Karpas-422 (cell line): ENCODE data around the gene ASF1B. TPM values are rescaled to one million over a fixed set of nuclear protein-coding genes. Genes with fewer than 3 reads are reported as not detected.

Experiments used
- DNase-seq: peaks from one replicate; pipeline ENCODE4 v3.0.0-alpha.2; 2015
- H2AFZ ChIP-seq: fragments of 200-600 bp; sonication (generic); 2 replicates; pipeline ENCODE4 v1.6.1; 2014; ENCODE audit warnings: antibody characterized with exemption, low read length, mixed read lengths
- H3K27ac ChIP-seq: fragments of 200-600 bp; sonication (generic); 2 replicates; pipeline ENCODE4 v1.5.1; 2014; ENCODE audit warnings: mild to moderate bottlenecking, low read length, moderate library complexity
- H3K27me3 ChIP-seq: fragments of 200-600 bp; sonication (generic); 2 replicates; pipeline ENCODE4 v1.6.1; 2014; ENCODE audit warnings: low read length, mixed read lengths
- H3K36me3 ChIP-seq: fragments of 200-600 bp; sonication (generic); 2 replicates; pipeline ENCODE4 v1.6.1; 2014; ENCODE audit warnings: low read length, mixed read lengths; ENCODE audit not compliant: insufficient read depth
- H3K4me1 ChIP-seq: fragments of 200-600 bp; sonication (generic); 2 replicates; pipeline ENCODE4 v1.6.1; 2014; ENCODE audit warnings: mild to moderate bottlenecking, low read length, mixed read lengths
- H3K4me2 ChIP-seq: fragments of 200-600 bp; sonication (generic); 2 replicates; pipeline ENCODE4 v1.6.1; 2014; ENCODE audit warnings: low read length, low read depth, mild to moderate bottlenecking; ENCODE audit not compliant: poor library complexity, severe bottlenecking
- H3K4me3 ChIP-seq: fragments of 200-600 bp; sonication (generic); 2 replicates; pipeline ENCODE4 v1.5.1; 2014; ENCODE audit warnings: mild to moderate bottlenecking, antibody characterized with exemption, low read length, mixed read lengths
- H3K79me2 ChIP-seq: fragments of 200-600 bp; sonication (generic); 2 replicates; pipeline ENCODE4 v1.6.1; 2014; ENCODE audit warnings: mild to moderate bottlenecking, low read length, mixed read lengths
- H3K9ac ChIP-seq: fragments of 200-600 bp; sonication (generic); 2 replicates; pipeline ENCODE4 v1.6.0; 2014; ENCODE audit warnings: low read length
- H3K9me2 ChIP-seq: fragments of 200-600 bp; sonication (generic), shearing (Covaris generic); replicated peaks from 2 replicates; pipeline ENCODE4 v1.6.0; 2014; ENCODE audit warnings: mild to moderate bottlenecking, low read length, moderate library complexity; ENCODE audit not compliant: insufficient read depth
- H3K9me3 ChIP-seq: fragments of 300-700, 200-600 bp; sonication (generic); 2 replicates; pipeline ENCODE4 v1.6.1; 2014; ENCODE audit warnings: low read length, mixed read lengths
- H4K20me1 ChIP-seq: fragments of 200-600 bp; sonication (generic); 2 replicates; pipeline ENCODE4 v1.6.1; 2014; ENCODE audit warnings: mild to moderate bottlenecking, antibody characterized with exemption, low read length, low read depth; ENCODE audit not compliant: insufficient read depth
- total RNA-seq: library from RNA; depleted of rRNA; stranded (reverse); fragments of >200 nt; shearing (Covaris generic); gene quantifications from 2 replicates; pipeline ENCODE4 v1.2.3, GENCODE V29; 2014; ENCODE audit warnings: low replicate concordance

The ASF1B gene
- total RNA-seq, 1 experiment from 2014 or later: 34.9 TPM

DNA sequence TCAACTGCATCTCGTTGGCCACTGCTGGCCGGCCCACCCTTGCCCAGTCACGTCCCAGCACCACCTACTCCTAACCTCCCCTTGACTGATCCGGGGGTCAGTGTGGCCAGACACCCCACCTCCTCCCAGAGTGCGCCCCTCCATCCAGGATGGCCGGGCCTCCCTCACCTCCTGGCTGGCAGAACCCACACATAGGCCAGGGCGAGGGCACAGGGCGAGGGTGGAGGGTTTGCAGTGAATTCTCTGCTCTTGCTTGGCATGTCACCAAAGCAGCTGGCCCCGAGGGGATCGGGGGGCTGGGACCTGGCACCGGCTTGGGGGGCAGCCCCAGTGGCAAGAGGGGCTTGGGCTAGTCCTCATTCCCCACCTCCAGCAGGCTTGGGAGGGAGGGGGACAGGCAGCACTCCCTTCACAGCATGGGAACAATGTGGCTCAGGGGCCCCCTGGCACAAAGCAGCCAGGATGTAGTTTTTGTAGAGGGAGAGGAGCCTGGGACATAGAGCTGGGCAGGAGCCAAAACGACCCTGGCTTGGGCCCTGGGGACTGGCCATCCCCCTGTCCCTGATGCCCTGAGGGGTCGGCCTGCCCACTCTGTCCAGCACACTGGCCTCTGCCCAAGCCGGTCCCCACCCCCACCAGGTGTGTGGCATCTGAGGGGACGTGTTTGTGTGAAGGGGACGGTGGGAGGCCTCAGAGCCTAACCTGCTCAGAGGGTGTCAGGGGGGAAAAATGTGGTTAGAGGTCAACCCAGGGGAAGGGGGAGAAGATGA lies 28.5 kb upstream of the ASF1B start:
- H3K27ac ChIP-seq: no peak overlapping the region
- no peak overlapping the region for H2AFZ ChIP-seq
- H3K27me3 ChIP-seq: no peaks in the 10 kb centered on the region
- no peaks in the 10 kb centered on the region for H4K20me1 ChIP-seq
- no peak for DNase-seq
- H3K79me2 ChIP-seq: no peaks in the 10 kb centered on the region
- no peaks in the 10 kb centered on the region for H3K4me1 ChIP-seq
- no peaks in the 10 kb centered on the region for H3K9me2 ChIP-seq
- no peak overlapping the region for H3K9ac ChIP-seq
- H3K4me2 ChIP-seq: no peak overlapping the region
- no peaks in the 10 kb centered on the region for H3K9me3 ChIP-seq
- no peak overlapping the region for H3K4me3 ChIP-seq
- no peaks in the 10 kb centered on the region for H3K36me3 ChIP-seq

GRCh38 chr19:14164082-14164481 lies 27.7 kb upstream of the ASF1B start:
- Histone ChIP-seq H3K4me2 (no peak overlapping the region), H3K9me3 (no peaks in the 10 kb centered on the region), H3K4me3 (no peak overlapping the region), H3K79me2 (no peaks in the 10 kb centered on the region), H3K9ac (no peak overlapping the region), H3K9me2 (no peaks in the 10 kb centered on the region), H3K27me3 (no peaks in the 10 kb centered on the region), H2AFZ (no peak overlapping the region), H3K4me1 (no peaks in the 10 kb centered on the region), H3K27ac (no peak overlapping the region), H4K20me1 (no peaks in the 10 kb centered on the region), H3K36me3 (no peaks in the 10 kb centered on the region)
- no peak for DNase-seq

DNA sequence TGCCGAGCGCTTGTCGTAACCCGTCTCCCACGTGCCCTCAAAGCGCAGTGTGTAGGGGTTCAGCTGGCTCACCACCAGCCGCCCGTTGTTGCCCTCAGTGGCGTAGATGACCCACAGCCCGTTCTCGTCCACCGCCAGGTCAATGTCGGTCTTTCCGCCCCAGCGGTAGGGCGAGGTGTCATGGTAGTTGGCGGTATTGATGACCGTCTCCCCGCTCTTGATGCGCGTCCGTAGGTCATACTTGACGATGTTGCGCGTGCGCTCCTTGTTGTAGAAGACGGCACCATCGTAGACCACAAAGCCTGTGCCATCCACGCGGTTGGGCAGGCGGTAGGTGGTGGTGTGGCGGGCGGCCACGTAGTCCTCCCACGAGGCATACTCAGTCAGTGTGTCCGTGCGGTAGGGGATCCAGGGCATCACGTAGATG lies 26.5 kb upstream of the ASF1B start:
- Histone ChIP-seq H3K36me3 (no peaks in the 10 kb centered on the region), H3K4me1 (no peaks in the 10 kb centered on the region), H3K9me2 (no peaks in the 10 kb centered on the region), H3K4me3 (no peak overlapping the region), H4K20me1 (no peaks in the 10 kb centered on the region), H3K9me3 (no peaks in the 10 kb centered on the region), H3K9ac (no peak overlapping the region), H2AFZ (no peak overlapping the region), H3K27ac (no peak overlapping the region), H3K79me2 (no peaks in the 10 kb centered on the region), H3K27me3 (no peaks in the 10 kb centered on the region), H3K4me2 (no peak overlapping the region)
- DNase-seq: no peak

DNA sequence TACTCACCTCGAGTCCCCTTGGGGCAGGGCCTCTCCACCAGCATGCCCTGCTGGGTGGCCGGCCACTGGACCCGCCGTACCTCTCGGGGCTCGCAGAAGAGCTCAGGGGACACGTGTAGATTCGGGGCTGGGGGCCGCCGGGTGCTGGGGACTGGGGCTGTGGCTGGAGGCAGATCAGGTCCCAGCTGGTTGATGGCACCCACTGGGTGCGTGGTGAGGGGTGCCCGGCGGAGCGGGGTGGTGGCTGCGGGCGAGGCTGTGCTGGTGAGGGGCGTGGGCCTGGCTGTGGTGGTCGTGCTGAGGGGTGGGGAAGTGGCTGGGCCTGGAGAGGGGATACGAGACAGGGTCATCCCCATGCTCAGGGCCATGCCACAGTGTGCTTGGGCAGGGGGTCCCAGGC lies 24.9 kb upstream of the ASF1B start:
- no peak overlapping the region for H2AFZ ChIP-seq
- no peak overlapping the region for H3K4me3 ChIP-seq
- no peak for DNase-seq
- no peak overlapping the region for H3K4me2 ChIP-seq
- no peak overlapping the region for H3K9ac ChIP-seq
- no peaks in the 10 kb centered on the region for H4K20me1 ChIP-seq
- H3K36me3 ChIP-seq: no peaks in the 10 kb centered on the region
- H3K9me3 ChIP-seq: no peaks in the 10 kb centered on the region
- no peak overlapping the region for H3K27ac ChIP-seq
- H3K4me1 ChIP-seq: no peaks in the 10 kb centered on the region
- no peaks in the 10 kb centered on the region for H3K79me2 ChIP-seq
- H3K27me3 ChIP-seq: no peaks in the 10 kb centered on the region
- no peaks in the 10 kb centered on the region for H3K9me2 ChIP-seq

DNA sequence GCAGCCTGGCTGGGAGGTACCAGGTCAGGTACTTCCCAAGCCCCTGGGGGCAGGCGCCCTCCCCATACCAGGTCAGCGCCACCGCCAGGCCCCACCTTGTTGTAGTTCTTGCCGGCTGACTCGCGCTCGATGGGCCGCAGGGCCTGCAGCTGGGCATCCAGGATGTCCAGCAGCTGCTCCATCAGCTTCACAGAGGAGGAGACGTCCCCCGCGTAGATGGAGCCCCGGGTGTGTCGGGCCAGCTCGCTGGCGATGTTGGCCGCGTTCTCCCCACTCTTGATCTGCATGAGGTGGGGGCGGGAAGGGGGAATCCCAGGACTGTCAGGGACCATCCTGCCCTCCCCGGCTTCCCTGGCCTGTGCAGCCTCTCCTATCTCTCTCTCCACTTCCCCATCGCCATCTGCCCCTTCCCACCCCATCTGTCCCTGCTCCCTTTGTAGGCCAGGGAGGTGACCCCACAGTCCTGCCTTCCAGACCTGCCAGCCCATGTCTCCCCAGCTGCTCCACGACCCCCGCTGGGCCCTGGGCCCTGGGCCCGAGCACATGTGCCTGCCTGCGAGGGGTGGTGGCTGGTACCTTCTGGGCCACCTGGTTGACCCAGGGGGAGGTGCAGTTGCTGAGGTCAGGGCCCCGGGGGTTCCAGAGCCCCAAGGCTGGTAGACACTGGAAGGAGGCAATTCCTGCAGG lies 23.8 kb upstream of the ASF1B start:
- Histone ChIP-seq H3K27me3 (no peaks in the 10 kb centered on the region), H3K4me3 (no peak overlapping the region), H3K9me3 (no peaks in the 10 kb centered on the region), H3K4me1 (no peaks in the 10 kb centered on the region), H2AFZ (no peak overlapping the region), H3K27ac (no peak overlapping the region), H3K9me2 (no peaks in the 10 kb centered on the region), H3K79me2 (no peaks in the 10 kb centered on the region), H3K36me3 (no peaks in the 10 kb centered on the region), H3K4me2 (no peak overlapping the region), H4K20me1 (no peaks in the 10 kb centered on the region), H3K9ac (no peak overlapping the region)
- no peak for DNase-seq

DNA sequence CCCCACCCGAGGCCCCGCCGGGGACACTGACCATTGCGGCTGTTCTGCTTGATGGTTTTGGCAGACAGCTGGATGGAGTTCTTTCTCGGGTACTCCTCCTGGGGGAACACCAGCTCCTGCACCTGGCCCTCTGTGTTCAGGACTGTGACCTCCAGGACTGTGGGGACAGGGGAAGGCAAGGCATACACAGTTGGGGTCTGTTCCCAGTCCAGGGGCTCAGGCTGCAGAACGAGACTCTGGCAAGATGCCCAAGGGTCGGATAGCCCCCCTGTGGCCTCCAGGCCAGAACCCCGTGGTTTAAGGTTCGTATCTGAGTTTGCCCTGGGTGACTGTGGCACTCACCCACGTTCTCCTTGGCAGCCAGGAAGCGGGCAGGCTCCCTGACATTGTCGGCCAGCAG lies 22.7 kb upstream of the ASF1B start:
- no peaks in the 10 kb centered on the region for H4K20me1 ChIP-seq
- no peaks in the 10 kb centered on the region for H3K79me2 ChIP-seq
- no peaks in the 10 kb centered on the region for H3K9me2 ChIP-seq
- no peaks in the 10 kb centered on the region for H3K4me1 ChIP-seq
- no peak overlapping the region for H3K4me2 ChIP-seq
- H3K27me3 ChIP-seq: no peaks in the 10 kb centered on the region
- no peak overlapping the region for H2AFZ ChIP-seq
- H3K9ac ChIP-seq: no peak overlapping the region
- no peak overlapping the region for H3K27ac ChIP-seq
- no peaks in the 10 kb centered on the region for H3K36me3 ChIP-seq
- DNase-seq: no peak
- H3K4me3 ChIP-seq: no peak overlapping the region
- H3K9me3 ChIP-seq: no peaks in the 10 kb centered on the region

- Histone ChIP-seq H2AFZ (no peak overlapping the region), H3K9ac (no peak overlapping the region), H3K79me2 (no peaks in the 10 kb centered on the region), H3K9me3 (no peaks in the 10 kb centered on the region), H3K9me2 (no peaks in the 10 kb centered on the region), H3K36me3 (no peaks in the 10 kb centered on the region), H3K4me2 (no peak overlapping the region), H3K4me1 (no peaks in the 10 kb centered on the region), H4K20me1 (no peaks in the 10 kb centered on the region), H3K27ac (no peak overlapping the region), H3K4me3 (no peak overlapping the region), H3K27me3 (no peaks in the 10 kb centered on the region)
- no peak for DNase-seq
Observed at GRCh38 chr19:14158276-14159023, 22.1 kb upstream of the ASF1B start.

DNA sequence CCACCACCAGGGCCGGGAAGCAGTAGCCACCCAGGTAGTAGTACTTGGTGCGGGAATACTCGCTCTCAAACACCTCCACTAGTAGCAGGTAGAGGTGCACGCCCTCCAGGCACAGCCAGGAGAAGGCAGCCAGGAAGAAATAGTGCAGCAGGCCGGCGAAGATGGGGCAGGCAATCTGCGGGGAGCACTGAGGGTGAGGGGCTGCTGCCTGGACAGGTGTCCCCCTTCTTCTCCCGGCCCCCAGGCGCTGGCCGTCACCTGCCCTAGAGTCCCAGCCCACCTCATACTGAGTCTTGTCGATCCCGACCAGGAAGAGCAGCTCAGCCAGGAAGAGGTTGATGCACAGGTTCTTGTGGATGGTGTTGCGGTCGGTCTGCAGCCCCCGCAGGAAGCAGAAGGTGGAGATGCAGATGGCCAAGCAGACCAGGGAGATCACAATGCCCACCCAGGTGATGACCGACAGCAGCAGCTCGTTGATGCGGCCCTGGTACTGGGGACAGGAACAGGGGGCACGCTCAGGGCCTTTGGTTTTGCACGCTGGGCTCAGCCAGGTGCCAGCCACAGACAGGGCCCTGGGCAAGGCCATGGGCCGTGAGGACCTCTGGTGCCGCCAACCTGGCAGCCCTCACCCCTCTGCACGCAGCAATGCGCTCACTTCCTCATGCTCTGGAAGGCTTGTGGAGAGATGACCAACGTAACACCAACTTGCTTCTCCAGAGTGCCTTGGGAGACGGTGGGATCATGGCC lies 20.8 kb upstream of the ASF1B start:
- H3K9me3 ChIP-seq: no peaks in the 10 kb centered on the region
- H3K9me2 ChIP-seq: no peaks in the 10 kb centered on the region
- no peaks in the 10 kb centered on the region for H4K20me1 ChIP-seq
- H3K27me3 ChIP-seq: no peaks in the 10 kb centered on the region
- no peak overlapping the region for H2AFZ ChIP-seq
- H3K79me2 ChIP-seq: no peaks in the 10 kb centered on the region
- no peak for DNase-seq
- H3K9ac ChIP-seq: no peak overlapping the region
- H3K36me3 ChIP-seq: no peaks in the 10 kb centered on the region
- H3K4me3 ChIP-seq: no peak overlapping the region
- no peak overlapping the region for H3K27ac ChIP-seq
- no peaks in the 10 kb centered on the region for H3K4me1 ChIP-seq
- H3K4me2 ChIP-seq: no peak overlapping the region
